GM12891 (cell line): ENCODE data around the gene ELL.

Source experiments
- POLR2A ChIP-seq: IDR thresholded peaks from 2 replicates; pipeline ENCODE4 v1.6.1; 2011; ENCODE audit warnings: low read depth, low read length, control low read depth
- TAF1 ChIP-seq: IDR thresholded peaks from 2 replicates; pipeline ENCODE4 v1.6.1; 2011; ENCODE audit warnings: low read depth, low read length, control low read depth

DNA sequence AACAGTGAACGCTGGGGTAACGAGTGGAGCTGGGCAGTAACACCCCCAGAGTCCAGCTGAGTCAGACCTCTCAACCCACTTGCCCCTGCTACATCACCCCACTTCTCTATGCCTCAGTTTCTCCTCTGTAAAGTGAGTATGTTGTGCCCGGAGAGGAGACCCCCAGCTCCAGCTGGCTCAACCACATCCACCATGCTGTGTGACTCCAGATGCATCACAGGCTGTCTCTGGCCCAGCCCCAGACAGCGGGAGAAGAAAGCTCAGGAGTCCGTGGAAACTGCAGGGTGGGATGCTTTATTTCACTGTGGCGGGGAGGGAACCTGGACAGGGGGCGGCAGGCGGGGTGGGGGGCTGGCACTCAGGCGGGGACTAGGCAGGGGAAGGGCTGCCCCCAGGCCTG, 9.6 kb upstream of the ELL start:
- TF ChIP-seq POLR2A (no peak), TAF1 (no peak)
